ENCODE results near the gene DCC.

DNA sequence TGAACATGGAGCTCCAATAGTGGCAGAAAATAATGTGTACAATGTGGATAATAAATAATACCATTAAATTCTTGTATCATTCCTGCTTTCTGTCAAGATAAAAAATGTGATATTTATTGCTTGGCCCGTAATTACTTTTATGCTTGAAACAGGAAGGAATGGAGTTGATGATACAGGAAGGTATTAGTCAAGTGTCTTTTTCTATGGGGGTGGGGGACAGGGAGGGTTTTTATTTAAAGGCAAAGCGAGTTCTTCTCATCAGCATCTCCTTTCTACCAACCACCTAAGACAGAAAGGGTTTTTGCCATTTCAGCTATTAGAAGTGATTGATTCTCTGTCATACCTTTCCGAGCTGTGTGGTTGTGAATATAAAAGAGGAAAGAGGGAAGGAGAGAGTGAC is 135.3 kb downstream of the DCC start:
- no peak for TF ChIP-seq CTCF (conservative IDR thresholded peaks at IDR 0.05)
- TF ChIP-seq ZFX (IDR thresholded peaks at IDR 0.05), result no peak

Data from C4-2B (cell line).